GM12878 (cell line): ENCODE results near the gene PPAT. TPM values are rescaled to one million over a fixed set of nuclear protein-coding genes. Genes with fewer than 3 reads are reported as not detected.

Experiments used
- ATAC-seq: fragments of 200-7000 bp; cut with Tn5 transposase; 3 replicates; pipeline ENCODE4 v1.9.1; 2020; ENCODE audit warnings: mild to moderate bottlenecking, moderate library complexity
- BruUV-seq: library from RNA; stranded (reverse); fragments of 400-500 nt; replicated peaks from 2 replicates; lab custom pipeline; 2021; lab: Mats Ljungman, UMichigan
- CTCF ChIA-PET: fragments of 300-600 bp; sonication (Branson Sonifier 250); formaldehyde crosslinking; extraction: SDS; loops from one replicate; lab custom pipeline; 2021; ENCODE audit warnings: inconsistent platforms; lab: Yijun Ruan, JAX
- POLR2A ChIA-PET: fragments of 350-600 bp; formaldehyde crosslinking; extraction: SDS; loops from one replicate; lab custom pipeline; 2021; ENCODE audit warnings: inconsistent platforms; lab: Charles Lee
- RAD21 ChIA-PET: fragments of 300-600 bp; sonication (Branson Sonifier 250); formaldehyde crosslinking; loops from one replicate; lab custom pipeline; 2023; ENCODE audit warnings: antibody characterized with exemption; ENCODE audit not compliant: unreplicated experiment; lab: Charles Lee
- SMC1A ChIA-PET: fragments of 300-600 bp; sonication (Branson Sonifier 250); formaldehyde crosslinking; loops from one replicate; lab custom pipeline; 2023; ENCODE audit not compliant: unreplicated experiment, uncharacterized antibody; lab: Charles Lee
- DNase-seq: peaks from one replicate; pipeline ENCODE4 v3.0.0-alpha.2; 2011; ENCODE audit warnings: low read depth, low spot score
- FAIRE-seq: peaks from 3 replicates; lab custom pipeline; 2011; peaks lifted over from hg19 to GRCh38; lab: Jason Lieb, UNC
- H2AFZ ChIP-seq: 2 replicates; pipeline ENCODE4 v1.6.0; 2011; ENCODE audit warnings: low read depth, low read length, control low read depth; ENCODE audit not compliant: control insufficient read depth
- H3K27ac ChIP-seq: 2 replicates; pipeline ENCODE4 v1.5.1; 2011; ENCODE audit warnings: control low read depth; ENCODE audit not compliant: control insufficient read depth, insufficient read depth
- H3K27me3 ChIP-seq, 2 experiments: replicated peaks in 1 of 2; 2 replicates each; pipeline versions ENCODE4 v1.6.0 to v1.6.1; 2011; ENCODE audit warnings: low read length in 1 of 2; ENCODE audit not compliant: control insufficient read depth in 2 of 2, insufficient read depth in 2 of 2
- H3K36me3 ChIP-seq, 2 experiments: 2 replicates each; pipeline ENCODE4 v1.5.1; 2011; ENCODE audit warnings: low read length in 1 of 2; ENCODE audit not compliant: control insufficient read depth in 2 of 2, insufficient read depth in 2 of 2
- H3K4me1 ChIP-seq: 2 replicates; pipeline ENCODE4 v1.6.1; 2011; ENCODE audit warnings: mild to moderate bottlenecking, low read length, moderate library complexity, mixed read lengths; ENCODE audit not compliant: control insufficient read depth, insufficient read depth
- H3K4me2 ChIP-seq: 2 replicates; pipeline ENCODE4 v1.6.0; 2011; ENCODE audit warnings: control low read depth; ENCODE audit not compliant: control insufficient read depth, insufficient read depth
- H3K4me3 ChIP-seq: fragments of 200-600 bp; sonication (generic); 2 replicates; pipeline ENCODE4 v1.5.1; 2016
- H3K79me2 ChIP-seq: 2 replicates; pipeline ENCODE4 v1.6.0; 2011; ENCODE audit warnings: low read length; ENCODE audit not compliant: control insufficient read depth, insufficient read depth
- H3K9ac ChIP-seq: 2 replicates; pipeline ENCODE4 v1.8.0; 2011; ENCODE audit warnings: low read length, control low read depth, mixed read lengths; ENCODE audit not compliant: control insufficient read depth, insufficient read depth
- H3K9me3 ChIP-seq: replicated peaks from 3 replicates; pipeline ENCODE4 v1.5.1; 2011; ENCODE audit warnings: mild to moderate bottlenecking, low read length; ENCODE audit not compliant: control insufficient read depth, insufficient read depth
- H4K20me1 ChIP-seq: 2 replicates; pipeline ENCODE4 v1.6.0; 2011; ENCODE audit not compliant: control insufficient read depth, insufficient read depth
- BHLHE40 ChIP-seq, 2 experiments: fragments of 450-650 bp in 1 of 2; IDR thresholded peaks; 2 replicates each; pipeline ENCODE4 v1.6.1; 2011 to 2017; ENCODE audit warnings: low read depth in 2 of 2, borderline replicate concordance in 1 of 2, improper control_type of control experiment in 1 of 2, low read length in 1 of 2, mild to moderate bottlenecking in 1 of 2
- CBX3 ChIP-seq: fragments of 200-600 bp; sonication (generic); IDR thresholded peaks from 2 replicates; pipeline ENCODE4 v1.6.1; 2016; ENCODE audit warnings: low read depth, borderline replicate concordance
- CEBPB ChIP-seq, 2 experiments: fragments of 150-350 bp in 1 of 2; IDR thresholded peaks; 2 replicates each; pipeline ENCODE4 v1.6.1; 2012 to 2014; ENCODE audit warnings: low read depth in 2 of 2, low read length in 2 of 2, borderline replicate concordance in 1 of 2, inconsistent platforms in 1 of 2
- CREB1 ChIP-seq: IDR thresholded peaks from 2 replicates; pipeline ENCODE4 v1.6.1; 2012; ENCODE audit warnings: low read depth, mild to moderate bottlenecking, inconsistent platforms
- JUNB ChIP-seq: IDR thresholded peaks from 2 replicates; pipeline ENCODE4 v1.6.1; 2016; ENCODE audit warnings: antibody characterized with exemption, mild to moderate bottlenecking
- LARP7 ChIP-seq: fragments of 450-650 bp; IDR thresholded peaks from 2 replicates; pipeline ENCODE4 v1.6.1; 2017; ENCODE audit warnings: mild to moderate bottlenecking
- POLR2A ChIP-seq: IDR thresholded peaks from 2 replicates; pipeline ENCODE4 v1.6.1; 2011; ENCODE audit warnings: low read depth, mild to moderate bottlenecking, low read length
- POLR2AphosphoS5 ChIP-seq: IDR thresholded peaks from 2 replicates; pipeline ENCODE4 v1.6.1; 2011; ENCODE audit warnings: mild to moderate bottlenecking, low read length, inconsistent platforms
- SIN3A ChIP-seq: IDR thresholded peaks from 2 replicates; pipeline ENCODE4 v1.6.1; 2012; ENCODE audit warnings: low read depth, low read length, improper control_type of control experiment
- SMC3 ChIP-seq: IDR thresholded peaks from 2 replicates; pipeline ENCODE4 v1.6.1; 2011; ENCODE audit warnings: low read length, improper control_type of control experiment, borderline replicate concordance
- YBX1 ChIP-seq: fragments of 450-650 bp; IDR thresholded peaks from 2 replicates; pipeline ENCODE4 v1.6.1; 2016; ENCODE audit warnings: antibody characterized with exemption
- YY1 ChIP-seq: IDR thresholded peaks from 2 replicates; pipeline ENCODE4 v1.6.1; 2011; ENCODE audit warnings: low read depth, mild to moderate bottlenecking, low read length
- ZNF622 ChIP-seq: fragments of 450-650 bp; IDR thresholded peaks from 2 replicates; pipeline ENCODE4 v1.6.1; 2017; ENCODE audit warnings: mild to moderate bottlenecking, inconsistent platforms
- WGBS: methylation state at CpG from one replicate; pipeline ENCODE4 v1.1.6; 2016; ENCODE audit warnings: low lambda C conversion rate; ENCODE audit not compliant: insufficient replicate concordance, insufficient coverage; ENCODE audit errors: missing lambda C conversion rate; 5-methylcytosine and 5-hydroxymethylcytosine counted together
- in situ Hi-C: fragments of 300-500 bp; cut with MboI; formaldehyde crosslinking; loops from 9 replicates; pipeline ENCODE4 v1.14.3; 2018; ENCODE audit warnings: mixed read lengths
- intact Hi-C: fragments of 100-400 bp; cut with micrococcal nuclease; formaldehyde crosslinking; loops from one replicate; pipeline ENCODE4 v1.14.2; 2022; ENCODE audit not compliant: unreplicated experiment
- polyA plus RNA-seq, 11 experiments: library from polyadenylated mRNA; depleted of rRNA in 4 of 11; unstranded in 6 of 11; stranded (reverse) in 5 of 11; fragments of >200 nt; fragmentation: Nextera tagmentation in 4 of 11; fragmentation: Illumina TruSeq in 1 of 11; extraction: Ambion mirVana in 4 of 11; extraction: Trizol in 1 of 11; gene quantifications; 1 replicate in 1 of 11; 2 replicates in 10 of 11; pipeline versions ENCODE4 v1.2.1 to v1.2.3, GENCODE V29; 2011 to 2016; ENCODE audit warnings: inconsistent platforms in 2 of 11, missing spikeins in 2 of 11, low read depth in 1 of 11
- total RNA-seq, 4 experiments: library from RNA; depleted of rRNA in 3 of 4; stranded (reverse); fragments of >200 nt in 3 of 4; fragmentation: Illumina TruSeq in 1 of 4; extraction: Trizol in 1 of 4; gene quantifications; 2 replicates each; pipeline versions ENCODE4 v1.2.1 to v1.2.3, GENCODE V29; 2013 to 2021
- TF ChIP-seq, protein P1 (sequence below): fragments of 450-650 bp; IDR thresholded peaks from 2 replicates; pipeline ENCODE4 v1.6.1; 2016; ENCODE audit warnings: mild to moderate bottlenecking

Gene PPAT
- total and polyA plus RNA-seq, 10 of the 15 experiments (the other 5 are each of a cell fraction or from before 2014, with no cell fraction given): 24.9 to 50.7 (median 38.0) TPM

DNA sequence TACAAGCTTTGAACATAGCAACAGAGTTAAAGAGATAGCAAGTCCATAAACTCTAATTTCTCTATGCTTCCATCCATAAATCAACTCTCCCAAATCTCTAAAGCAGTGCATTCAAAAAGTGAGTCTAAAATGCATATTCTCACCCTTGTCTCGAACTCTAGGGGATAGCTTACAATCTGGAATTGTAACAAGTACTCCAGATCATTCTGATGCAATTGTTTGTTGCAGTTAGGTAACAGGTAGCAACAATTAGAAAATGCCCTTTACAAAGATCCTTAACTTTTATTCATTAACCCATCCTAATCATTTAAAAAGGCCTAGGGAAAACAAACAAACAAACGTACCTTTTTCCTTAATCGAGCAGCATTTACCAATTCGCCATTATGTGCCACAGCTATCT, 29.3 kb downstream of the PPAT start:
- Histone ChIP-seq H3K4me3 (no peak overlapping the region), H3K27ac (no peak overlapping the region), H3K4me2 (no peak overlapping the region), H3K4me1 (no peaks in the 10 kb centered on the region), H2AFZ (no peak overlapping the region), H4K20me1 (no peaks in the 10 kb centered on the region), H3K36me3 (peaks cover 2 to 4% of the 10 kb centered on the region in 2 experiments; a peak in 3 of 4 replicates), H3K9ac (no peak overlapping the region), H3K79me2 (peaks cover 18% of the 10 kb centered on the region), H3K27me3 (no peaks in the 10 kb centered on the region), H3K9me3 (no peaks in the 10 kb centered on the region)
- ChIA-PET SMC1A (interaction anchor here (0.6 kb wide), 1 partner anchor 418 kb away, joined by 3 read pairs; no protein-coding TSS in a partner anchor), RAD21 (no interaction called here), POLR2A (no interaction called here), CTCF (interaction anchor here (0.6 kb wide), 1 partner anchor 17 kb away, joined by 3 read pairs; no protein-coding TSS in a partner anchor)
- no peak for ATAC-seq
- intact Hi-C loops (no loop called here), in situ Hi-C loops (no loop called here)
- no peak for FAIRE-seq
- 94% methylated on average over 4 of the region's 4 CpGs for WGBS
- TF ChIP-seq CBX3: no peak
- no peak for TF ChIP-seq POLR2AphosphoS5
- no peak for TF ChIP-seq YY1
- TF ChIP-seq BHLHE40 (IDR thresholded peaks at IDR 0.05; ENCODE audit: borderline replicate concordance in 1 of 2, low read depth in 2 of 2, low read length in 1 of 2): no peak
- TF ChIP-seq, protein P1, sequence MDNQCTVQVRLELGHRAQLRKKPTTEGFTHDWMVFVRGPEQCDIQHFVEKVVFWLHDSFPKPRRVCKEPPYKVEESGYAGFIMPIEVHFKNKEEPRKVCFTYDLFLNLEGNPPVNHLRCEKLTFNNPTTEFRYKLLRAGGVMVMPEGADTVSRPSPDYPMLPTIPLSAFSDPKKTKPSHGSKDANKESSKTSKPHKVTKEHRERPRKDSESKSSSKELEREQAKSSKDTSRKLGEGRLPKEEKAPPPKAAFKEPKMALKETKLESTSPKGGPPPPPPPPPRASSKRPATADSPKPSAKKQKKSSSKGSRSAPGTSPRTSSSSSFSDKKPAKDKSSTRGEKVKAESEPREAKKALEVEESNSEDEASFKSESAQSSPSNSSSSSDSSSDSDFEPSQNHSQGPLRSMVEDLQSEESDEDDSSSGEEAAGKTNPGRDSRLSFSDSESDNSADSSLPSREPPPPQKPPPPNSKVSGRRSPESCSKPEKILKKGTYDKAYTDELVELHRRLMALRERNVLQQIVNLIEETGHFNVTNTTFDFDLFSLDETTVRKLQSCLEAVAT: no peak
- no peak for TF ChIP-seq ZNF622
- TF ChIP-seq CREB1: no peak
- TF ChIP-seq YBX1: no peak
- no peak for TF ChIP-seq SIN3A
- TF ChIP-seq JUNB: no peak
- no peak for TF ChIP-seq LARP7
- no peak for TF ChIP-seq POLR2A
- TF ChIP-seq CEBPB (IDR thresholded peaks at IDR 0.05; ENCODE audit: borderline replicate concordance in 1 of 2, low read depth in 2 of 2, low read length in 2 of 2): no peak
- no peak for TF ChIP-seq SMC3
- DNase-seq: no peak
- no TSS peak for BruUV-seq
